K562 (cell line): ENCODE measurements around the gene PIK3CB. TPM values are rescaled to one million over a fixed set of nuclear protein-coding genes. Genes with fewer than 3 reads are reported as not detected.

Source experiments
- ATAC-seq: fragments of 200-7000 bp; cut with Tn5 transposase; 3 replicates; pipeline ENCODE4 v1.9.1; 2020; ENCODE audit warnings: moderate library complexity
- BruUV-seq: library from RNA; stranded (reverse); fragments of 400-500 nt; replicated peaks from 2 replicates; lab custom pipeline; 2021; lab: Mats Ljungman, UMichigan
- CTCF ChIA-PET: fragments of 300-600 bp; formaldehyde crosslinking; extraction: SDS; loops from one replicate; lab custom pipeline; 2021; ENCODE audit warnings: low intra/inter-chr PET ratio; lab: Yijun Ruan, JAX
- POLR2A ChIA-PET: fragments of 300-600, 350-650 bp; sonication (Branson Sonifier 250); formaldehyde crosslinking; extraction: SDS; loops from one replicate; lab custom pipeline; 2021; ENCODE audit warnings: antibody characterized with exemption, inconsistent platforms; lab: Yijun Ruan, JAX
- DNase-seq, 4 experiments: peaks; one replicate each; pipeline versions ENCODE4 v3.0.0 to v3.0.0-alpha.2; 2011 to 2018; ENCODE audit warnings: low spot score in 3 of 4, mixed read lengths in 3 of 4; ENCODE audit errors: extremely low read depth in 1 of 4
- FAIRE-seq: peaks from 2 replicates; lab custom pipeline; 2011; peaks lifted over from hg19 to GRCh38; lab: Jason Lieb, UNC
- H2AFZ ChIP-seq: 2 replicates; pipeline ENCODE4 v1.6.0; 2011; ENCODE audit warnings: low read depth, low read length, control low read depth, inconsistent platforms
- H3K27ac ChIP-seq: fragments of 200-600 bp; 3 replicates; pipeline ENCODE4 v1.8.0; 2011; ENCODE audit warnings: low read depth, mild to moderate bottlenecking, control low read depth, inconsistent platforms, low read length, moderate library complexity, mixed read lengths; ENCODE audit errors: extremely low read depth
- H3K27me3 ChIP-seq, 2 experiments: fragments of 300-600 bp in 1 of 2; 2 replicates in 1 of 2; 3 replicates in 1 of 2; pipeline versions ENCODE4 v1.6.0 to v1.8.0; 2011; ENCODE audit warnings: inconsistent platforms in 2 of 2, low read length in 2 of 2, mild to moderate bottlenecking in 1 of 2, mixed read lengths in 1 of 2, moderate library complexity in 1 of 2; ENCODE audit not compliant: control insufficient read depth in 2 of 2, insufficient read depth in 2 of 2
- H3K36me3 ChIP-seq: fragments of 300-600 bp; 3 replicates; pipeline ENCODE4 v1.8.0; 2011; ENCODE audit warnings: mild to moderate bottlenecking, low read length, inconsistent platforms; ENCODE audit not compliant: control insufficient read depth, insufficient read depth
- H3K4me1 ChIP-seq, 2 experiments: fragments of 200-600 bp in 1 of 2; replicated peaks in 1 of 2; 2 replicates in 1 of 2; 3 replicates in 1 of 2; pipeline versions ENCODE4 v1.5.1 to v1.8.0; 2011; ENCODE audit warnings: inconsistent platforms in 2 of 2, low read length in 2 of 2, mild to moderate bottlenecking in 1 of 2, mixed read lengths in 1 of 2, moderate library complexity in 1 of 2; ENCODE audit not compliant: control insufficient read depth in 2 of 2, insufficient read depth in 2 of 2
- H3K4me2 ChIP-seq: 2 replicates; pipeline ENCODE4 v1.6.1; 2011; ENCODE audit warnings: low read length, control low read depth, inconsistent platforms, mixed read lengths; ENCODE audit not compliant: insufficient read depth
- H3K4me3 ChIP-seq: fragments of 200-600 bp; sonication (generic), shearing (Covaris generic); 2 replicates; pipeline ENCODE4 v1.5.1; 2016; ENCODE audit warnings: control low read depth, inconsistent platforms
- H3K79me2 ChIP-seq: fragments of 200-600 bp; 3 replicates; pipeline ENCODE4 v1.8.0; 2011; ENCODE audit warnings: low read length, inconsistent platforms; ENCODE audit not compliant: control insufficient read depth, insufficient read depth
- H3K9ac ChIP-seq, 2 experiments: 2 replicates each; pipeline versions ENCODE4 v1.6.0 to v1.6.1; 2011; ENCODE audit warnings: low read depth in 2 of 2, low read length in 2 of 2, control low read depth in 1 of 2, inconsistent platforms in 1 of 2, mild to moderate bottlenecking in 1 of 2, mixed read lengths in 1 of 2; ENCODE audit not compliant: insufficient read depth in 1 of 2
- H3K9me1 ChIP-seq: one replicate; pipeline ENCODE4 v1.6.0; 2011; ENCODE audit warnings: inconsistent platforms, mild to moderate bottlenecking, low read length, moderate library complexity; ENCODE audit not compliant: control insufficient read depth, insufficient read depth
- H3K9me3 ChIP-seq: replicated peaks from 2 replicates; pipeline ENCODE4 v1.5.1; 2011; ENCODE audit warnings: low read depth, low read length, inconsistent platforms; ENCODE audit not compliant: control insufficient read depth, insufficient read depth
- H4K20me1 ChIP-seq: replicated peaks from 2 replicates; pipeline ENCODE4 v1.6.1; 2011; ENCODE audit warnings: low read length, inconsistent platforms, mixed read lengths; ENCODE audit not compliant: control insufficient read depth, insufficient read depth
- ATF3 ChIP-seq, 2 experiments: fragments of 450-650 bp in 1 of 2; sonication (generic) in 1 of 2; formaldehyde crosslinking in 1 of 2; IDR thresholded peaks in 1 of 2; conservative IDR thresholded peaks in 1 of 2; 2 replicates each; pipeline versions ENCODE4 v1.6.1 to v1.8.1; 2016 to 2023; ENCODE audit warnings: mild to moderate bottlenecking in 2 of 2, moderate library complexity in 2 of 2, inconsistent platforms in 1 of 2, missing genetic modification reagents in 1 of 2
- FOSL1 ChIP-seq: fragments of 200-800 bp; sonication (Bioruptor generic); conservative IDR thresholded peaks from 2 replicates; pipeline ENCODE4 v1.6.1; 2016; ENCODE audit warnings: missing genetic modification characterization, missing compliant biosample characterization
- JUND ChIP-seq, 2 experiments: IDR thresholded peaks; 2 replicates in 1 of 2; 3 replicates in 1 of 2; pipeline ENCODE4 v1.6.1; 2011; ENCODE audit warnings: borderline replicate concordance in 2 of 2, low read depth in 2 of 2, low read length in 2 of 2, improper control_type of control experiment in 1 of 2, missing biosample characterization in 1 of 2, missing genetic modification characterization in 1 of 2, missing genetic modification reagents in 1 of 2
- PRMT5 ChIP-seq: sonication (generic); formaldehyde crosslinking; IDR thresholded peaks from 2 replicates; pipeline ENCODE4 v1.5.0; 2020; ENCODE audit warnings: missing genetic modification reagents
- SPI1 ChIP-seq: IDR thresholded peaks from 2 replicates; pipeline ENCODE4 v1.6.1; 2011; ENCODE audit warnings: low read depth, low read length, control low read depth, borderline replicate concordance
- TCF7L2 ChIP-seq: fragments of 150-350 bp; IDR thresholded peaks from 2 replicates; pipeline ENCODE4 v1.6.1; 2016; ENCODE audit warnings: low read depth, mild to moderate bottlenecking, low read length, moderate library complexity
- TRIM24 ChIP-seq, 2 experiments: fragments of 450-650 bp; IDR thresholded peaks; 2 replicates each; pipeline ENCODE4 v1.6.1; 2016
- ZNF764 ChIP-seq: fragments of 250-450 bp; sonication (Bioruptor Pico); IDR thresholded peaks from 2 replicates; pipeline ENCODE4 v1.4.0; 2020; ENCODE audit warnings: low read depth, mild to moderate bottlenecking, moderate library complexity
- in situ Hi-C: fragments of 300-500 bp; cut with MboI; formaldehyde crosslinking; loops from 4 replicates; pipeline ENCODE4 v1.15.0; 2018; ENCODE audit warnings: inconsistent platforms, mixed read lengths
- intact Hi-C: fragments of 100-400 bp; cut with micrococcal nuclease; formaldehyde crosslinking; loops from 2 replicates; pipeline ENCODE4 v1.14.2; 2022
- polyA plus RNA-seq, 8 experiments: library from polyadenylated mRNA; depleted of rRNA in 4 of 8; stranded (reverse) in 5 of 8; unstranded in 3 of 8; fragments of >200 nt; fragmentation: Nextera tagmentation in 2 of 8; fragmentation: Illumina TruSeq in 1 of 8; extraction: Ambion mirVana in 2 of 8; extraction: Trizol in 1 of 8; gene quantifications; 2 replicates each; pipeline versions ENCODE4 v1.2.1 to v1.2.3, GENCODE V29; 2011 to 2014; ENCODE audit warnings: inconsistent platforms in 1 of 8, missing spikeins in 1 of 8
- total RNA-seq, 7 experiments: library from RNA; depleted of rRNA in 6 of 7; stranded (reverse); fragments of >200 nt in 6 of 7; fragmentation: Illumina TruSeq in 2 of 7; extraction: Trizol in 2 of 7; gene quantifications; 2 replicates each; pipeline versions ENCODE4 v1.2.1 to v1.2.3, GENCODE V29; 2011 to 2021; ENCODE audit warnings: low replicate concordance in 1 of 7

PIK3CB gene
- total and polyA plus RNA-seq, 9 of the 15 experiments (the other 6 are each of a cell fraction or from before 2014, with no cell fraction given) = 15.3 to 62.6 (median 28.3) TPM

DNA sequence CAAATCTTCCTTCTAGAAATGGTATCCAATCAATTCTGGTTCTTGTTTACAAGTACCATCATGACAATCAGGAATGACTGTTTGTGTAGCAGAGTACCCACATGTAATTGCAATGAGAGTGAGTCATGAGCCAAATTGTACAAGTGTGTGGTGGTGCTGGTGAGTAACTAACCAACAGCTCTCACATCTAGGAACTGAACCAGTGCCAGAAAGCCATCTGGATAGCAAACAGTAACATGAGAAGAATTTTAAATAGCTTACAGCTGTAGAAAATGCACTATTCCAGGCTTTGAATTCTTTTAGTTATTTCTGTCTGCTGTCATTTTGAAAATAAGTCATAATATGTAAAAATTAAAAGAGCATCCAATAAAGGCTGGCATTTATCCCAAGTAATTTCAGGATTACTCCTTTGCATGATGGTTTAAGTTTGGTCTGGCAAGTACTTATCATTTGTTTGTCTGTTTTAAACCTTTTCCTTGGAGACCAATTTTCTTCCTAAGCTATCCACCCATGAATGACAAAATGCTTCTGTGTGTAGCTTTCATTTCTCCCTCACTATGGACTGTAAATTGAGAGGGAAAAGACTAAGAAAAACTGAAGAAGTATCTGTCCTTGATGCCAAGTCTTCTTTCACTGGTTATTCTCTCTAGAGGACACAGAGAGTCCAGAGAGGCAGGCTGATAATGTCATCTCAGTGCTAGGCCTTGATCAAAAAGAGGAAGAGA, 60.0 kb downstream of the PIK3CB start:
- Histone ChIP-seq H2AFZ (no peak overlapping the region), H3K27ac (peak overlapping the region; percentile 50; the same call in 2 of the 3 replicates), H3K9ac (no peak overlapping the region), H3K4me1 (peaks cover 0 to 2% of the 10 kb centered on the region in 2 experiments; a peak in 2 of 5 replicates), H3K79me2 (peaks cover 92% of the 10 kb centered on the region), H3K36me3 (peaks cover 68% of the 10 kb centered on the region), H3K27me3 (no peaks in the 10 kb centered on the region), H4K20me1 (peaks cover 5% of the 10 kb centered on the region; the same call in 1 of the 2 replicates), H3K4me2 (no peak overlapping the region), H3K9me3 (peaks cover 6% of the 10 kb centered on the region; the same call in 1 of the 2 replicates)
- ChIA-PET CTCF (no interaction called here), POLR2A (interaction anchor here (0.6 to 1.4 kb wide), 3 partner anchors 10 to 88 kb away, joined by 3 read pairs; no protein-coding TSS in a partner anchor)
- intact Hi-C loops = no loop called here
- DNase-seq (peak in 2 of 4 experiments; percentile 22 to 45), ATAC-seq (peak; percentile 43; the same call in 2 of the 3 replicates)
- TSS peak; percentile 7 for BruUV-seq
- no peak for TF ChIP-seq TRIM24 (IDR thresholded peaks at IDR 0.05)
- TF ChIP-seq JUND (IDR thresholded peaks at IDR 0.05; ENCODE audit: borderline replicate concordance, low read depth, low read length) = peak; percentile 47; the same call in 1 of the 2 replicates
- no peak for TF ChIP-seq JUND (tag; IDR thresholded peaks at IDR 0.05; ENCODE audit: borderline replicate concordance, low read depth, low read length)
- TF ChIP-seq ZNF764 (CRISPR knock-in tag) = no peak
- peak; percentile 53 for TF ChIP-seq ATF3 (IDR thresholded peaks at IDR 0.05)
- no peak for TF ChIP-seq ATF3 (CRISPR knock-in tag; conservative IDR thresholded peaks at IDR 0.05)
- peak; percentile 64; the same call in 1 of the 2 replicates for TF ChIP-seq SPI1
- TF ChIP-seq TCF7L2 = no peak
- peak; percentile 58 for TF ChIP-seq FOSL1 (tag)
- TF ChIP-seq PRMT5 (CRISPR knock-in tag) = no peak
- TF ChIP-seq, all 486 proteins: peak for 4
- FAIRE-seq = peak; percentile 62
- Histone ChIP-seq H3K9me1 (no peaks in the 10 kb centered on the region), H3K4me3 (no peak overlapping the region)
- in situ Hi-C loops = no loop called here
